KOPT-K1 (cell line): ENCODE results near the gene BIN1.

Experiments
- H3K27ac ChIP-seq: fragments of 200-600 bp; sonication (generic); 2 replicates; pipeline ENCODE4 v1.5.1; 2016; ENCODE audit warnings: antibody characterized with exemption, mild to moderate bottlenecking, low read depth, low read length; ENCODE audit not compliant: poor library complexity, severe bottlenecking
- H3K36me3 ChIP-seq: fragments of 200-600 bp; sonication (generic); 2 replicates; pipeline ENCODE4 v1.5.1; 2017; ENCODE audit warnings: antibody characterized with exemption, mild to moderate bottlenecking, low read length, moderate library complexity; ENCODE audit not compliant: insufficient read depth
- H3K9me3 ChIP-seq: fragments of 200-600 bp; sonication (generic); 2 replicates; pipeline ENCODE4 v1.5.1; 2017; ENCODE audit warnings: antibody characterized with exemption, low read length, mild to moderate bottlenecking; ENCODE audit not compliant: insufficient read depth, poor library complexity, severe bottlenecking

The BIN1 gene

DNA sequence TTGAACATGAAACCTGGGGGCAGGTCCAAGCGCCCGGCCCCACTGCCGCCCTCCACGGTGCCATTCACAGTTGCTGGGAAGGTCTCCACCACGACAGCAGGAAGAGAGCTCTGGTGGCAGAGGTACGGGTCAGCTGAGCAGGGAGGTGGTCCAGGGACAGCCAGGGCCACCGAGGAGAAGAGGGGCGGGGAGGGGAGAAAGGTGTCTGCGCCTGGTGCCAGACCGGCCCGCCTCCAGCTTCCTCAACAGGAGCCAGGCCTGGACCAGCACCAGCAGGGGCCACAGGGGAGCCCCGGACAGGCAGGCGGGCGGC lies 56.2 kb downstream of the BIN1 start:
- no peak overlapping the region for H3K27ac ChIP-seq
- no peaks in the 10 kb centered on the region for H3K9me3 ChIP-seq
- no peaks in the 10 kb centered on the region for H3K36me3 ChIP-seq

- Histone ChIP-seq H3K36me3 (no peaks in the 10 kb centered on the region), H3K27ac (no peak overlapping the region), H3K9me3 (no peaks in the 10 kb centered on the region)
Measured at GRCh38 chr2:127049927-127050802, 56.8 kb downstream of the BIN1 start.

- Histone ChIP-seq H3K27ac (no peak overlapping the region), H3K9me3 (no peaks in the 10 kb centered on the region), H3K36me3 (no peaks in the 10 kb centered on the region)
Measured at GRCh38 chr2:127048969-127049897, 57.7 kb downstream of the BIN1 start.

GRCh38 chr2:127048618-127048935 lies 58.4 kb downstream of the BIN1 start:
- H3K36me3 ChIP-seq, result no peaks in the 10 kb centered on the region

DNA sequence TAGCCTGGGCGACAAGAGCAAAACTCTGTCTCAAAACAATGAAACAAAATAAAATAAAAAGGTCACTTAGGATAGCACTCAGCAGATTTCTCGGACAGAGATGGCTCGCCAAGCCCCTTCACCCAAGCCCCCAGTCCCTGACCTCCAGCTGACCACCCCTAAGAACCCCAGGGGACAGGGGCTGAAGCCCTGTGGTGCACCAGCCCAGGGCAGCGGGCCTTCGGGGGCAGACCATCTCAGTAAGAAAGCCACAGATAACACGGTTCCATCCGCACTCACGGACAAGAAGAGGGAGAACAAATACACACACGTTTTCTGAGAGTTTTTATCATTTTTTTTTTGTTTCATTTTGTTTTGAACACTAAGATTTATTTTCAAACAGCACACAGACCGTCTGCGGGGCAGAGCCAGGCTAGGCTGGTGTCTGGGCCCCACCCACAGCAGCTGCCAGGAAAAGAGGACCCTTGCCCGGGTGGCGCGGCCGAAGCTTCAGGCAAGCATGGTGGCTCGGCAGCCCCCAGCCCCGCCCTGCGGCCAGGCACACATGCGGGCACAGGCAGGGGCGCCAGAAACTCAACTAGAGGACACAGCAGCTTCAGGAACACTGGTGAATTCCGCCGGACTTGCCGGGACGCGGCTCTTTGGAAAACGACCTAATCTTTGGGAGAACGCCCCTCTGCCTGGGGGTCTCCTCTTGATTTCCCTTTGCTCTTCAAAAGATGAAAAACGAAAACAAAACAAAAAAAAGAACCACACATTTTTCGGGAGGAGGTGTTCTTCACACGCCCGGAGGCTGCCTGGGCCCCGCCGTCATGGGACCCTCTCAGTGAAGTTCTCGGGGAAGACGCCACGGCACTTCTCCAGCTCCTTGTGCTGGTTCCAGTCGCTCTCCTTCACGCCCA lies 59.0 kb downstream of the BIN1 start:
- H3K9me3 ChIP-seq, result no peaks in the 10 kb centered on the region
- H3K27ac ChIP-seq, result no peak overlapping the region
- no peaks in the 10 kb centered on the region for H3K36me3 ChIP-seq

More at GRCh38 chr2:127048618-127048935, 58.4 kb downstream of the BIN1 start:
- H3K27ac ChIP-seq, result no peak overlapping the region
- no peaks in the 10 kb centered on the region for H3K9me3 ChIP-seq

DNA sequence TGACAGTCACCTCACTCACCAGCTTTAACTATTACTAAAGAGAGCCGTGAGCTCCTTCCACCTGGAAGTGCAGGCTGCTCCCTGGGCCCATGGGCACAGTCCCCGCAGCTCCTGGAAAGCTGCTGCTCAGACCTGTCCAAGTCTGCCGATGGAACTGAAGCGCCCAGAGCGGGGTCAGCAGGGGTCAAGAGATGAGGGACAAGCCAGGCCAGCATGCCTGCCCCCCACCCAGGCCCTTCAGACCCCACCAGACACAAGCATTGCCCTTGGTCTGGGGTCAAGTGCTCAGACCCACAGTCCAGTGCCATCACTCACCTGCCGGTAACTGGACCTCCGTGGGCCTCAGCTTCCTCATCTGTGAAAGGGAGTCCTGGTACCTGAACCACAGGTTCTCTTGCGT lies 59.9 kb downstream of the BIN1 start:
- no peaks in the 10 kb centered on the region for H3K9me3 ChIP-seq
- H3K36me3 ChIP-seq, result no peaks in the 10 kb centered on the region
- H3K27ac ChIP-seq, result no peak overlapping the region

DNA sequence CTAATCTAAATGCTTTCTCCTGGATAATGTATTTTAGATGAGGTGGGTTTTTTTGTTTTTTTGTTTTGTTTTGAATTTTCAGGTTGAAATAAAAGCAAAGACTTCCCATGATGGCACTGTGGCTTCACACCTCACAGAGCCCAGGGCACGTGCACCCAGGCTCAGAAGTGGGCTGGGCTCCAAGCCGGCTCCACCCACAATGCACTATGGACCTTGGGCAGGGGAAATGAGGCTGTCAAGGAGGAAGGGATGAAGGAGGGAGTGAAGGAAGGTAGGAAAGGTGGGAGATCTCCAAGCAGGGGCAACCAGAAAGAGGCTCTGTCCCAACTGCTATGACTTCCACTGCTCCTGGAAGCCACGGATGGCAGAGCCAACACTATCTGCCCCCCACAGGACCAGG lies 60.4 kb downstream of the BIN1 start:
- Histone ChIP-seq H3K9me3 (no peaks in the 10 kb centered on the region), H3K36me3 (no peaks in the 10 kb centered on the region), H3K27ac (no peak overlapping the region)

DNA sequence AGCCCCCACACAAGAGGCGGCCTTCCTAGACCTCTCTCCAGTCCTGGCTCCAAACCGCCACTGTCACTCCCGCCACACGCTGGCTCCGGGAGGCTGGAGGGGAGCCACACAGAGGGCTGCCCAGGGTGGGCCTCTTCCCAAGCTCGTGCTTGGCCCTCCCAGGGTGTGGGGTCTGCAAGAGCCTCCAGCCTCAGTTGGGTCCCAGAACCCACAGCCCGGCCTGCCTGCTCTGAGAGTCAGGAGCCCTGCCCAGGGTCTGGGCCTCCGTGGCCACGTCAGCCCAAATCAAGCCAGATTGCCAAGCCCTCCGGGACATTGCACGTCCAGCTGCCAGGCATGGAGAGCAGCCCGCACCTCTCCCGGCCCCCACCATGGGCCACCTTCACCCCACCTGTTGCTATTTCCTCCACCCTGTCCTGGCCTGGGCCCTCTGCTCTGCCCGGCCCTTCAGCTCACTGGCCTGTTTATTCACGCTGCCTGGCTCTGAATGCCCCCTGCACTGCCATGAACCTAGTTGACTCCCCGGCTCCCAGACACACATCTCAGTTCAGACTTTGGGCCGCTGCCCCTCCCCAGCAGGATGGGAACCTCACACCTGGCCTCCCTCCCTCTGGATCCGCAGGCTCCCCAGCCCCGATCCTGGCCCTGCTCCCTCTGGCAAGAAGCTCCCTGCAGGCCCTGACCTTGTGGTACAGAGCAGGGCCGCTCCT lies 61.0 kb downstream of the BIN1 start:
- Histone ChIP-seq H3K27ac (no peak overlapping the region), H3K9me3 (no peaks in the 10 kb centered on the region), H3K36me3 (no peaks in the 10 kb centered on the region)

DNA sequence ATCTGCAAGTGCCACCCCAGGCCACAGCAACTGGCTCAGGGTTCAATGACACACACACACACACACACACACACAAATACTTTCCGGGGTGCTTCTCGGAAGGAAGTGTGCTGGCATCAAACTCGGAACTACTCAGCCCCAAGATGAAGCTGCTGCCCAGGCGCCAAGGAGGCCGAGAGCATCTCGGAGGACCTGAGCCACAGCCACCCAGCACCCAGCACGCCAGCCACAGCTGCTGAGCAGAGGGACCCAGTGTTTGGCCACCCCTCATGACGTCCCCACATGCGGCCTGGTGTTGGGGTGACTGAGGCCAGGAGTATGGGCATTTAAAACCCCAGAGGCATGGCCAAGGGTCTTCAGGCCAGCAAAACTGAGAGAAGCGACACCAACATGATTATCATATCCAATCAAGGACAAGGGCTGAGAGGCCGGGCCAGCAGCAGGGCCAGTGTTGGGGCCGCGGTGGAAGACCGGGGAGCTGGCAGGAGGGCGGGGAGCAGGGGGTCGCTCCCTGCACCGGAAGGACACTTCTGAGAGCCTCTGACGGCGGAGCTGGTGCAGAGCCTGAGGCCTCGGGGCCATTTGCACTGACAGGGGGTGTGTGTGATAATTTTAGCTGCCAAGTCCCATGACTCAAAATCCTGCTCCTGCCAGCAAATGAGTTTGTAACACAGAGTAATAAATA lies 61.8 kb downstream of the BIN1 start:
- H3K36me3 ChIP-seq, result no peaks in the 10 kb centered on the region
- H3K9me3 ChIP-seq, result no peaks in the 10 kb centered on the region
- H3K27ac ChIP-seq, result no peak overlapping the region

GRCh38 chr2:127044165-127044718 lies 62.7 kb downstream of the BIN1 start:
- Histone ChIP-seq H3K36me3 (no peaks in the 10 kb centered on the region), H3K9me3 (no peaks in the 10 kb centered on the region), H3K27ac (no peak overlapping the region)

DNA sequence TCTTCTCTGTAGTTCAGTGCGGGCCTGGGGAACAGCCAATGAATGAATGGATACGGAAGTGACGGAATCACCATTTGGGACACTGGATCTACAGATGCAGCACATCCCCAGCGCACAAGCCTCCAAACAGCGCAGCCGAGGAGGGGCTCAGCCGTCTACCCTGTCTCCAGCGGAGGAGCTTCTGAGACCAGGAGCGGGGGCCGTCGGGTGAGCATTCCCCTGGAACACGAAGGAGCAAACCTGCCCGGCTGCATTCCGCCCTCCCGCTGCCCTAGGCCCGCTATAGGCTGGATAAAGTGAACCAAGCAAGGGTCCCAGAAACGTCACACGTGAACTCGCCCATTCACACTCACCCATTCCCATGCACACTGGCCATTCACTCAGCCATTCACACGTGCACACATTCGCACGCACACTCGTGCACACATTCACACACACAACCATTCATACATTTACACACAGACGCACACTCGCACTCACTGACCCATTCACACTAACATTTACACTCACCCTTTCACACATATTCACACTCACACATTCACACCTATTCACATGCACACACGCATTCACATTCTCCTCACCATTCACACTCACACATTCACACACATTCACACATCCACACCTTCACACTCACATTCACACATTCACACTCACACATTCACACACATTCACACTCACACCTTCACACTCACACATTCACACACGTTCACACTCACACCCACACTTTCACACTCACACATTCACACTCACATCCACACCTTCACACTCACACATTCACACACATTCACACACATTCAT lies 63.4 kb downstream of the BIN1 start:
- no peaks in the 10 kb centered on the region for H3K36me3 ChIP-seq
- no peak overlapping the region for H3K27ac ChIP-seq
- H3K9me3 ChIP-seq, result no peaks in the 10 kb centered on the region

GRCh38 chr2:127041259-127041970 lies 65.5 kb downstream of the BIN1 start:
- Histone ChIP-seq H3K27ac (no peak overlapping the region), H3K36me3 (no peaks in the 10 kb centered on the region), H3K9me3 (no peaks in the 10 kb centered on the region)

DNA sequence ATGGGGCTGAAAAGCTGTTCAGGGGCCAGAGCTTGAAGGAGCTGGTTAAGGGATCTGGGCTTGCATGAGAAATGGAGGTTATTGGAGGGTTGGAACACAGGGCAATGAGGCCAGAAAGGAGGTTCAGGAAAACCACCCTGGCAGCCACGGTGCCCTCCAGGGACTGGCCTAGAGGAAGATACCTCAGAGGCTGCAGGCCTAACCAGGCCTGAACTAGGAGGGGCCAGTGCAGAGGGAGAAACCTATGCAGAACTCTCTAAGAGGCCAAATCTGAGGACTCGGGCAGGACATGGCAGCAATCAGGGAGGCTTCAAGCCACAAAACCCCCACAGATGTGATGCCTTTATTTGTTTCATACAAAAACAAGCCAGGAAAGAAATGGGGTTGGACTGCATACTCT lies 66.8 kb downstream of the BIN1 start:
- Histone ChIP-seq H3K9me3 (no peaks in the 10 kb centered on the region), H3K27ac (no peak overlapping the region), H3K36me3 (no peaks in the 10 kb centered on the region)
